HG03135 (cell line): Measurements from ENCODE around the gene NRXN2.

ENCODE experiments used
- ATAC-seq: cut with Tn5 transposase; IDR thresholded peaks from one replicate; pipeline ENCODE4 v1.9.1; 2021; ENCODE audit warnings: mild to moderate bottlenecking, moderate library complexity; ENCODE audit not compliant: unreplicated experiment

Gene NRXN2

DNA sequence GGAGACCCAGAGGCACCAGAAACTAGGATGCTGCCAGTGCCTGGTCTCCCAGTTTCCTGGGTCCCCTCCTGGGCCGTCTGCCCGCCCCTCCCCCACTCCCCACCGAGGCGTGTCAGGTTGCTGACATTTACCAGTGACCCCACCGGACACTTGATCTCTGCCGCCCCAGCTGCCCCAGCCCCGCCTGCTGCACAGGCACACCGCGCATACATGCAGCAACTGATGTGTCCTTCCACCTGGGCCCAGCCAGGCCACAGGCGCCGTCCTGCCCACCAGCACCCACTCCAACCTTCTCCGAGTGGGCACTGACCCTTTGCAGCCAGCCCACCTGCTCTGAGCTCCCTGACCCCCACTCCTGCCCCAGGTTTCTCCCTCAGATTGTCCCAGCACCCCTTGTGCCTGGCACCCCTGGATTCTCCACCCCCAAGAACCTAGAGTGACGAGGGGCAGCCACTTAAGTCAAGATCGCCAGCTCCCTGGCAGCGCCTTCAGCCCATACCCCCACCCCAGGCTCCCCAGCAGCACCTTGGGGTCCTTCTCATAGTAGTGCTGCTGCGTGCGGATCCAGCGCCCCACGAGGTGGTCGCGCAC lies 36.2 kb upstream of the NRXN2 start:
- no peak for ATAC-seq

DNA sequence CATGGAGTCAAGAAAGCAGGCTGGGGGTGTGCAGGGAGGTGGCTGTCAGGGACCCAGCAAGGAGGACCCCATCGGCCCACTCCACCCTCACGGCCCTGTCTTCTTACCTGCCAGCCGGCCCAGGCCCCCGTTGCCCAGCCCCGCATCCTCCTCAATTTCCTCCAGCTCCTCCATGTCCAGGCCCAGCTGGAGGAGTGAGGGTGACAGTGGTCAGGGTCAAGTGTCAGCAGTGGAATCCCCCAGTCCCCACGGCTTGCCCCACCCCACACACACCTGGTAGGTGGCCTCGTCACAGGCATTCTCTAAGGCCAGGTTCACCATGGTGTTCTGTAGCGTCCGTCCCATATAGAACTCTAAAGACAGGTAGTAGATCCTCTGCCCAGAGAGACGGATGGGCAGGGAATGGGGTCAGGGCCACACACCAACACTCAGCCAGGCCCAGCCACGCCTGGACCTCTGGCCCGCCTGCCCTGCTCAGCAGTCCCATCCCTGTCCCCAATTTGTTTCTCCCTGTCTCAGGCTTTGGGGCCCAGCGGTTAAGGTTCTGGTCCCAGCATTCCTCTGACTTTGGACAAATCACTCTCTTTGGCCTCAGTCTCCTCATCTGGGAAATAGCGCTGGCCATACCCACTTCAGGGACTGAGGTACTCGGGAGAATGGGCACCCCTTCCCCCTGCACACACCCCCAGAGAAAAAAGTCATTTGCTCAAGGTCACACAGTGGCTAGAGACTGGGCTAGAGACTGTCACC lies 35.5 kb upstream of the NRXN2 start:
- ATAC-seq: no peak

GRCh38 chr11:64757549-64758329 lies 34.7 kb upstream of the NRXN2 start:
- ATAC-seq: no peak

DNA sequence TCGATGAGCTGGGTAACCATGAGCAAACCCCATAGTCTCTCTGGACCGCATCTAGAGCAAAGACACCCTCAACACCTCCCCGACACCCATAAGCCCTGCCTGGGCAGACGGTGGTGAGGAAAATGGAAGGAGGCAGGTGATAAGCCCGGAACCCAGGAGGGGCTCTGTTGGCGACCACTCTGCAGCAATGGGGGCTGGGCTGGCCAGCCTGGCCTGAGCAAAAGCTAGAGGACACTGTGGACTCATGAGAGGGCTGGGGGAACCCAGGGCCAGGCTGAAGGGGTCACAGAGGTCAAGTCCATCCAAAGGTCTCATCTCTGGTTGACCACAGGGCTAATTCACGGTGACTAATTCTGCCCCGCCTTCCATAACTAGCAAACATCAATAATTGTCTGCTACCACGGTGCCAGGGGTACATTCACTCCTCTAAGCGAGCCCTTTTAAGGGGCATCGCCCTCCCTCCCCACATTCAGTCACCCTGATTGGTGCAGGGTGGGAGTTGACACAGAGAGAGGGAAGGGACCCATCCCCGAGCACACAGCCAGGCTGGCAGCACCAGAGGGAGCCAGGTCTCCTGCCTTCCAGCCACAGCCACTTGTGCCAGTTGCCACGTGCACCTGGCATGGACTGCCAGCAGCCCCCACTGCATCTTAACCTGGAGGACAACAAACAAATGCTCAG lies 32.8 kb upstream of the NRXN2 start:
- no peak for ATAC-seq

- ATAC-seq: no peak
Measured at GRCh38 chr11:64754919-64755662, 32.1 kb upstream of the NRXN2 start.

- ATAC-seq: no peak
Measured at GRCh38 chr11:64754124-64754918, 31.3 kb upstream of the NRXN2 start.

- ATAC-seq: no peak
Measured at GRCh38 chr11:64753380-64754123, 30.6 kb upstream of the NRXN2 start.

DNA sequence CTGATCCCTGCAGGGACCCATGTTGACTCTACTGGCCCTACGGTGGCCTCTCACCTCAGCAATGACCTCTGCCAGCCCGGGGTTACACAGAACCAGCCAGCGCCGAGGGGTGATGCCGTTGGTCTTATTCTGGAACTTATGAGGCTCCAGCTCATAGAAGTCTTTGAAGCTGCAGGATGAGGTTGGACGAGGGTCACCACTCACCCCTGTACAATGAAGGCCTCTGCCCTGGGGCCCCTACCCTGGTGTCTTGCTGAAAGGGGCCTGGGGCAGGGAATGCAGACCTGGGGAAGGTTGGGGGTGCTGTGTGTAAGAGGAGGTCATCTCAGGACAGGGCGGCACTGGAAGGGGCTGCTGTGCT lies 30.0 kb upstream of the NRXN2 start:
- no peak for ATAC-seq

GRCh38 chr11:64752175-64752970 lies 29.4 kb upstream of the NRXN2 start:
- no peak for ATAC-seq

DNA sequence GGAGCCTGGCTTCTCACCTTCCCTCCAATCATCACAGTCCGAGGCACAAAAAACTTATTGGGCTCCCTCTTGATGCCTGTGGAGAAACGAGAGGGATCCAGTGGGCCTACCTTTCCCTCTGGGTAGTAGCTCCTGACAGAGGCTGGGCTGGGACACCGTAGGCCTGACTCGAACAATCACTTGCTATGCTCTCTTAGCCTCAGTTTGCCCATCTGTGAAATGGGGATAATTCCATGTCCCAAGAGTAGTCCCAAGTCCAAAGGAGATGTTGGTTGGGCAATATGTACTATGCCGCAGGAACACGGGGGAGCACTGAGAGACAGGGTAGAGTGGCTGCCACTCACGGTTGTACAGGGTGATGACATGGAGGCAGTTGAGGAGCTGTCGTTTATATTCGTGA lies 28.6 kb upstream of the NRXN2 start:
- no peak for ATAC-seq

DNA sequence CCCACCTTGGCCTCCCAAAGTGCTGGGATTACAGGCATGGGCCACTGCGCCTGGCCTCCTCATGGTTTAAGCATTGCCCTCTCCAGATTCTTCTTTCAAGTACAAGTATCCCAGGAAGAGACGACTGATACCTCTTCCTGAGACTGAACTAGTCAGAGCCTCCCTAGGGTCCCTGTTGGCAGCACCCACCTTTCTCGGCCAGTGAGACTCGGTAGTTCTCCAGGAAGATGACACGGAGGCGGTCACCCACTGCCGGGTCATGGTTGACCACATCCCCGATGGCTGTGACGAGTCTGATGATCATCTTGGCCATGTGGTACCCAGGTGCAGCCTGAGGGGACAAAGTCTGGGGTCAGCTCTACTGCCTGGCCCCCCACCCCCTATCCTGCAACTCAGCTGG lies 28.1 kb upstream of the NRXN2 start:
- no peak for ATAC-seq

DNA sequence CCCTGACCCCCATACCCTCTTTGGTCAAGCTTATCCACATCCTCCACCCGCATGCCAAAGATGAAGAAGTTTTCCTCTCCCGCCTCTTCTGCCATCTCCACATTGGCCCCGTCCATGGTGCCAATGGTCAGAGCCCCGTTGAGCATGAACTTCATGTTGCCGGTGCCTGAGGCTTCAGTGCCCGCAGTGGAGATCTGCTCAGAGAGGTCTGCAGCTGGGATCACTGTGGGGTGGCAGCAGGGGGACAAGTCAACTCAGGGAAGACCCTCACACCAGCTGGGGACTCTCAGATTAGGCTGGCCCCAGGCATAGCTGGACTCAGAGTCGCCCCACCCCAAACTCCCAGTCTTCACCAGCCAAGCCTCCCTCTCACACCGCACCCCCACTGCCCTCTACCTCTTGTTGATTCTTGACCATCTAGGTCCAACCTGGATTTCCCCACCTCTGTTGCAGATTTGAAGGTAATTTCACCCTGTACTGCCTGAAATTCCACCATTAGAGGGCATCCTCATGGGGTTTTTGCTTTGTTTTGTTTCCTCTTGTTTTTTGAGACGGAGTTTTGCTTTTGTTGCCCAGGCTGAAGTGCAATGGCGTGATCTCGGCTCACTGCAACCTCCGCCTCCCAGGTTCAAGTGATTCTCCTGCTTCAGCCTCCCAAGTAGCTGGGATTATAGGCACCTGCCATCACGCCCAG lies 27.5 kb upstream of the NRXN2 start:
- no peak for ATAC-seq

DNA sequence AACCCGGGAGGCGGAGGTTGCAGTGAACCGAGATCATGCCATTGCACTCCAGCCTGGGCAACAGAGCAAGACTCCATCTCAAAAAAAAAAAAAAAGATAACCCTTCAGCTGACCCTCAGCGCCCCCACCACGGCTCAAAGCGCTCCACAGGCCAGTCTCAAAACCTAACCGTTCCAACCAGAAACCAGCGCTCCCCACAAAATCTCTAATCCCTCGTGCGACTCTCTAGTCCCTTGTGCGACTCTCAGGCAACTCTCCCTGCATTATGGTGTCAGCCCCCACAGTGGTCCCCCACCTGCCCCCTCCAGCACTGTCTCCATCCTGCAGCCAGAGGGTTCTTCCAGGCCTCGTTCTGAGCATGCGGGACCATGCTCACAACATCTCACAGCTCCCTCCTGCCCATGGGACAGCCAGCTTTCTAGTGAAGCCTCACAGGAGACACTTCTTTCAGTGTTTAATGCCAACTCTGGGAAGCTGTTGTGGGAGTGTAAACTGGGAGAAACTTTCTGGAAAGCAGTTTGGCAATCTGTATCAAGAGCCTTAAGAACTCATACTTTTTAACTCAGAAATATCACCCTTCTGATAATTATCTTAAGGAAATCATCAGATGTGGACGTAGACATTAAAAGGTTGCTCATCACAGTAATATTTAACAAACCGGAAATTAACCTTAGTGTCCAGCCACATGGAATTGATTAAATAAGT lies 25.1 kb upstream of the NRXN2 start:
- no peak for ATAC-seq

- ATAC-seq: no peak
Measured at GRCh38 chr11:64746486-64746885, 23.5 kb upstream of the NRXN2 start.

- ATAC-seq: no peak
Measured at GRCh38 chr11:64745521-64746328, 22.7 kb upstream of the NRXN2 start.

GRCh38 chr11:64745189-64745520 lies 22.2 kb upstream of the NRXN2 start:
- no peak for ATAC-seq
